Mammary epithelial cell (primary cell): ENCODE measurements around the gene BAIAP3.

ENCODE experiments used
- CTCF ChIP-seq, 2 donors: IDR thresholded peaks in 1 of 2; conservative IDR thresholded peaks in 1 of 2; 2 replicates each; pipeline ENCODE4 v1.5.1; 2011 to 2012; ENCODE audit warnings: inconsistent platforms in 2 of 2, low read length in 2 of 2, mild to moderate bottlenecking in 2 of 2, control low read depth in 1 of 2, low read depth in 1 of 2; ENCODE audit not compliant: insufficient read depth in 1 of 2; ENCODE audit errors: extremely low read depth in 1 of 2
- EZH2 ChIP-seq: IDR thresholded peaks from 2 replicates; pipeline ENCODE4 v1.6.1; 2012; ENCODE audit warnings: low read length, inconsistent platforms, borderline replicate concordance

GRCh38 chr16:1378087-1378803 lies 44.8 kb downstream of the BAIAP3 start:
- TF ChIP-seq CTCF (conservative IDR thresholded peaks at IDR 0.05 in 1 of 2, IDR thresholded peaks at IDR 0.05 in 1 of 2; ENCODE audit: extremely low read depth in 1 of 2, insufficient read depth in 1 of 2, low read depth in 1 of 2, low read length in 2 of 2) (no peak), EZH2 (no peak)
